DND-41 (cell line): ENCODE results near the gene ATG12.

Source experiments
- CTCF ChIP-seq: IDR thresholded peaks from 2 replicates; pipeline ENCODE4 v1.5.1; 2012; ENCODE audit warnings: borderline replicate concordance, low read length, moderate library complexity, mild to moderate bottlenecking; ENCODE audit not compliant: poor library complexity, severe bottlenecking; ENCODE audit errors: extremely low read depth
- EZH2 ChIP-seq: IDR thresholded peaks from 3 replicates; pipeline ENCODE4 v1.6.1; 2012; ENCODE audit warnings: borderline replicate concordance, low read depth, mild to moderate bottlenecking, moderate library complexity, low read length, inconsistent platforms; ENCODE audit not compliant: severe bottlenecking

DNA sequence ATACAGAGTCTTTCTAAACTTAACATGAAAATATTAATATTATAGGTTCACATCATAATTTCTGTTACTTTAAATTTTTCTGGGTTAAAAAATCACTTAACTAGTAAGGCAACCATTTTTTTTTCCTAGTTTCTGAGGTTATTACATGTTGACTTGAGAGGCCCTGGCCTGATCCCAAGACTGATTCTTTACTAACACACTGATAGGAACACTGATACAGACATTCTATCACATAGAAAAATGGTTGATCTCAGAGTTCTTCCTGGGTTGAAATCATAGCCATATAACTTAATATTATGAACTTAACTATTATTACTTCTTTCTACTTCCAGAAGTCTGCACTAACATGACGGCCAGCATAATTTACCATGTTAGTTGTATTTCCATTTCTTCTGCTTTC lies 43.3 kb upstream of the ATG12 start:
- no peak for TF ChIP-seq CTCF
- no peak for TF ChIP-seq EZH2
